ENCODE results near the gene GOSR1.

The GOSR1 gene

DNA sequence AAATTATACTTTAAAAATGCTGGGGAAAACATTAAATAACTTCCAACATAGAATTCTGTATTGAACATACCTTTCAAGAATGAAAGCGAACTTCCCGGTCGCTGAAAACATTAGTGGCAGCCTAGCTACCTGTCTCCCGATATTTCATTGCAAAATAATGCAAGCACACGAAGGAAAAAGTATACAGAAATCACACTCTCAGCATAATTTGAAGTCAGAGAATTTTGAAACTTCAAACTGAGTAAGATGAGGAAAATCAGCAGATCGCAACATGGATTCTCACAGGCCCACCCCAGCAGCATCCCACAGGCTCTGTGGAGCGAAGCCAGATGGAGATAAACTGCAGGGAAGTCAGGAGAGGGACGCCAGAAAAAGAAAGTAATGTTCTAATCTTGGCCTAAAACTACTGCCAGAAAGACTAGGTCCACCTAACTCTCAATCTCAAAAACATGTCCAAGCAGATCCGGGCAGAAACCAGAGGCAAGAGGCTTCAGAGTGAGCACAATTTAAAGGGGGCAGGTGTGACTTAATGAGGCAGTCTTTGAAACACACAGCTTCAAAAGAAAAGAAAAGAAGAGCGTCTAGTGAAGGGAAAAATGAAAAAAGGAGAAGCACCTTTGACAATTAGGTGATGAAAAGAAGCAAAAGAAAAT lies 4.8 kb upstream of the GOSR1 start:
- no peak for DNase-seq
- no peak overlapping the region for H3K27ac Mint-ChIP-seq
- H3K9me3 Mint-ChIP-seq = no peaks in the 10 kb centered on the region
- H3K27me3 Mint-ChIP-seq (ENCODE audit: low read depth, poor library complexity) = peaks cover 3% of the 10 kb centered on the region
- no peak overlapping the region for H3K4me3 Mint-ChIP-seq
- H3K36me3 Mint-ChIP-seq (ENCODE audit: low read depth) = no peaks in the 10 kb centered on the region
- TF ChIP-seq, protein P1, sequence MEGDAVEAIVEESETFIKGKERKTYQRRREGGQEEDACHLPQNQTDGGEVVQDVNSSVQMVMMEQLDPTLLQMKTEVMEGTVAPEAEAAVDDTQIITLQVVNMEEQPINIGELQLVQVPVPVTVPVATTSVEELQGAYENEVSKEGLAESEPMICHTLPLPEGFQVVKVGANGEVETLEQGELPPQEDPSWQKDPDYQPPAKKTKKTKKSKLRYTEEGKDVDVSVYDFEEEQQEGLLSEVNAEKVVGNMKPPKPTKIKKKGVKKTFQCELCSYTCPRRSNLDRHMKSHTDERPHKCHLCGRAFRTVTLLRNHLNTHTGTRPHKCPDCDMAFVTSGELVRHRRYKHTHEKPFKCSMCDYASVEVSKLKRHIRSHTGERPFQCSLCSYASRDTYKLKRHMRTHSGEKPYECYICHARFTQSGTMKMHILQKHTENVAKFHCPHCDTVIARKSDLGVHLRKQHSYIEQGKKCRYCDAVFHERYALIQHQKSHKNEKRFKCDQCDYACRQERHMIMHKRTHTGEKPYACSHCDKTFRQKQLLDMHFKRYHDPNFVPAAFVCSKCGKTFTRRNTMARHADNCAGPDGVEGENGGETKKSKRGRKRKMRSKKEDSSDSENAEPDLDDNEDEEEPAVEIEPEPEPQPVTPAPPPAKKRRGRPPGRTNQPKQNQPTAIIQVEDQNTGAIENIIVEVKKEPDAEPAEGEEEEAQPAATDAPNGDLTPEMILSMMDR (IDR thresholded peaks at IDR 0.05) = no peak
- H3K4me1 Mint-ChIP-seq = peaks cover 9% of the 10 kb centered on the region

DNA sequence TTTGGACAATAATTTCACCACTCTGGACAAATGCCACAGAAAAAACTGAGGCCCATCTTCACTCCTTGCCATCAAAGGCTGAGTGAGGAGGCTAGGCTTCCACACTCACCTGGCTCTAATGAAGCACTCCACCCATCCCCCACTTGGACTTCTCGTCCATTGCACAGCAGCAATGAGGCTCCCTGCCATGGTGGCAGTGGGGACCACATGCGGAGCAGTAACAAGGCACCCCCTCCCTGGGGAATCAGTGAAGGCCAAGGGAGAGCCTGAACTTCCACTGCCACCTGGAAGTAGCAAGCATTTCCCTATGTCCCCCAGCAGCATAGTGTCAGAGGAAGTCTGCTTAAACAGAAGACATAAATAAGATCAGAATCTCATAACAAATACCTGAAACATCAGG lies 2.0 kb upstream of the GOSR1 start:
- H3K4me3 Mint-ChIP-seq = no peak overlapping the region
- H3K36me3 Mint-ChIP-seq (ENCODE audit: low read depth) = peaks cover 10% of the 10 kb centered on the region
- peaks cover 3% of the 10 kb centered on the region for H3K27me3 Mint-ChIP-seq (ENCODE audit: low read depth, poor library complexity)
- H3K9me3 Mint-ChIP-seq = no peaks in the 10 kb centered on the region
- TF ChIP-seq, protein P1 (IDR thresholded peaks at IDR 0.05) = no peak
- no peak overlapping the region for H3K27ac Mint-ChIP-seq
- DNase-seq = no peak
- H3K4me1 Mint-ChIP-seq = peaks cover 20% of the 10 kb centered on the region

DNA sequence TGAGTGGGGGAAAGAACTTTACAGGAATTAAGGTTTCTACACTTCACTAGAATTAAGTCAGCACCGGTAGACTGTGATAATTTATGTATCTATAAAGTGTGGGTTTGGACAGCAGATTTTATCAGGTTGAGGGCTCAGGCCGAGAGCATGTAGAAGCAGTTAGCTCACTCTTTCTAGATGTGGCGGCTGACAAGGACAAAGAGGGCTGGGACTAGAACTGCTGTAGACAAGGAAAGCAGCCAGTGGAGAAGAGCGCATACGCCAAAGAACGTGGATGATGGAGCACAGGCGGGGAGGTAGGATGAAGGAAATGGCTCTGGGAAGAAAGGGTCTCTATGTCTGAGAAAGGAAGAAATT lies 504 bp upstream of the GOSR1 start:
- H3K27ac Mint-ChIP-seq = peak overlapping the region; percentile 99
- H3K9me3 Mint-ChIP-seq = no peaks in the 10 kb centered on the region
- TF ChIP-seq, protein P1 (IDR thresholded peaks at IDR 0.05) = no peak
- peaks cover 3% of the 10 kb centered on the region for H3K27me3 Mint-ChIP-seq (ENCODE audit: low read depth, poor library complexity)
- H3K4me3 Mint-ChIP-seq = peak overlapping the region; percentile 98
- peaks cover 20% of the 10 kb centered on the region for H3K4me1 Mint-ChIP-seq
- peaks cover 23% of the 10 kb centered on the region for H3K36me3 Mint-ChIP-seq (ENCODE audit: low read depth)
- peak; percentile 13 for DNase-seq

DNA sequence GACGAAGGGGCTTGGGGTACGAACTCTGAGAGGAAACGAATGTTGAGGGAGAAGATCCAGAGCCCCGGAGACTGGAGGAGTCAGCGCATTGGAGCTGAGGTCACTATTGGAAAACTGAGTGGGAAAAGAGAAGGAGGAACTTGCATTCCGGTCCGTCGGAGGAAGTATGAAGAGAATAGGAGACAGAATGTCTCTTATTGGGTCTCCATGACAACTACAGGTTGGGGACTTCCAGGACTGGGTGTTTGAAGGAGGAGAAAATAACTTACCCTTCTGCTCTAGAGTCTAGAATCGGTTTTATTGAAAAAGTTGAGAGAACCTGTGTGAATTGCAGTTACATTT lies 537 bp downstream of the GOSR1 start:
- peaks cover 20% of the 10 kb centered on the region for H3K4me1 Mint-ChIP-seq
- DNase-seq = no peak
- peaks cover 3% of the 10 kb centered on the region for H3K27me3 Mint-ChIP-seq (ENCODE audit: low read depth, poor library complexity)
- H3K9me3 Mint-ChIP-seq = no peaks in the 10 kb centered on the region
- H3K36me3 Mint-ChIP-seq (ENCODE audit: low read depth) = peaks cover 28% of the 10 kb centered on the region
- peak overlapping the region; percentile 98 for H3K4me3 Mint-ChIP-seq
- H3K27ac Mint-ChIP-seq = peak overlapping the region; percentile 99
- TF ChIP-seq, protein P1 (IDR thresholded peaks at IDR 0.05) = no peak

DNA sequence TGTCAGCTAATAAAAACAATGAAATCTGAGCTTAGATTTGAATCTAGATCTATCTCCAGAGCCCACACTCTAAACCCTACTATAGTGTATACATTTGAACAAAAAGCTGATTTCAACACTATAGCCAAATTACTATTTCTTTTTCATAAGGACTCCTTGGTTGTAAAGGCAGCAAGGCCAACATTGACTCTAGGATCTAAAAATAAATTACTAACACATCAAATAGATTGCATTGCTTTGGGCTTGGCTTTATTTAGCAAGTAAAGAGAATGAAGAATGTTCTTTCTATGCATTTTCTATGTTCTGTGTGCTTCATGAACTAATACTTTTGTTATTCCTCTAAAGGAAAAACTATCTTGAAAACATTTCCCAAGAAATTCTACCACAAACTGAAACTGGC lies 5.3 kb downstream of the GOSR1 start:
- Mint-ChIP-seq H3K9me3 (no peaks in the 10 kb centered on the region), H3K27me3 (ENCODE audit: low read depth, poor library complexity) (no peaks in the 10 kb centered on the region), H3K27ac (no peak overlapping the region), H3K4me1 (peaks cover 9% of the 10 kb centered on the region), H3K4me3 (no peak overlapping the region), H3K36me3 (ENCODE audit: low read depth) (peaks cover 71% of the 10 kb centered on the region)
- DNase-seq = no peak
- TF ChIP-seq, protein P1 (IDR thresholded peaks at IDR 0.05) = no peak

DNA sequence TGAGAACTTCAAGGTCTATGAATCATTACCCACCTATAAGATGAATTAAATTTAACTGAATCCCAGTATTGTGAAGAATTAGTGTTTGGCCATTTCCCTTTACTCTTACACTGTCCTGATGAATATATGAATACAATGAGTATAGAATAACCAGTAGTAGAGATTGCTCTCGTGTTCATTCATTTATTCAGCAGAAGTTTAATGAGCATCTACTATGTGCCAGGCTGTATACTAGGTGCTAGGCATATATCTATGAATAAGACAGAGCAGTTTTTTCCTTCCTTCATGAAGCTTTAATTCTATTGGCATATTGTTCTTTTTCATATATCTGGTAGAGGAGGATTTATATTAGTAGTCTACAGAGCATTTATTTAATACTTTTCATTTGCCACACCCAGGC lies 6.0 kb downstream of the GOSR1 start:
- TF ChIP-seq, protein P1 (IDR thresholded peaks at IDR 0.05) = no peak
- Mint-ChIP-seq H3K4me1 (peaks cover 3% of the 10 kb centered on the region), H3K27ac (no peak overlapping the region), H3K27me3 (ENCODE audit: low read depth, poor library complexity) (no peaks in the 10 kb centered on the region), H3K9me3 (no peaks in the 10 kb centered on the region), H3K4me3 (no peak overlapping the region), H3K36me3 (ENCODE audit: low read depth) (peaks cover 75% of the 10 kb centered on the region)
- no peak for DNase-seq
